MM.1S (cell line): ENCODE results near the gene TCF12.

Source experiments
- EZH2 ChIP-seq: fragments of 300-600 bp; sonication (generic); optimal IDR thresholded peaks from 2 replicates; pipeline ENCODE3; 2017; ENCODE audit warnings: low read depth, mild to moderate bottlenecking, antibody characterized with exemption, low read length, mixed read lengths
- EZH2phosphoT487 ChIP-seq: fragments of 300-600 bp; sonication (generic); IDR thresholded peaks from 2 replicates; pipeline ENCODE4 v1.6.1; 2018; ENCODE audit warnings: antibody characterized with exemption, low read length
- TF ChIP-seq, protein P1 (sequence below): fragments of 300-600 bp; sonication (generic); IDR thresholded peaks from 2 replicates; pipeline ENCODE4 v1.5.1; 2016; ENCODE audit warnings: antibody characterized with exemption, low read length, mixed read lengths

DNA sequence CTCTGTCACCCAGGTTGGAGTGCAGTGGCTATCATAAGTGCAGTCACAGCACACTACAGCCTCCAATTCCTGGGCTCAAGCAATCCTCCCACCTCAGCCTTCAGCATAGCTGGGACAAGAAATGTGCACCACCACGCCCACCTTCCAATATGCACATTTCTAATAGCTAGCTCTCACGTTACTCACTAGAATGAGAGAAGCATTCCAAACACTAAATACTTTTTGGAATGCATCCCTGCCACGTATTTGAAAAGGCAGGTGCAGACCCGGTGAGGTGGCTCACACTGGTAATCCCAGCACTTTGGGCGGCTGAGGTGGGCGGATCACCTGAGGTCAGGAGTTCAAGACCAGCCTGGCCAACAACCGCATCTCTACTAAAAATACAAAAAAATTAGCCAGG, 7.6 kb upstream of the TCF12 start:
- TF ChIP-seq, protein P1, sequence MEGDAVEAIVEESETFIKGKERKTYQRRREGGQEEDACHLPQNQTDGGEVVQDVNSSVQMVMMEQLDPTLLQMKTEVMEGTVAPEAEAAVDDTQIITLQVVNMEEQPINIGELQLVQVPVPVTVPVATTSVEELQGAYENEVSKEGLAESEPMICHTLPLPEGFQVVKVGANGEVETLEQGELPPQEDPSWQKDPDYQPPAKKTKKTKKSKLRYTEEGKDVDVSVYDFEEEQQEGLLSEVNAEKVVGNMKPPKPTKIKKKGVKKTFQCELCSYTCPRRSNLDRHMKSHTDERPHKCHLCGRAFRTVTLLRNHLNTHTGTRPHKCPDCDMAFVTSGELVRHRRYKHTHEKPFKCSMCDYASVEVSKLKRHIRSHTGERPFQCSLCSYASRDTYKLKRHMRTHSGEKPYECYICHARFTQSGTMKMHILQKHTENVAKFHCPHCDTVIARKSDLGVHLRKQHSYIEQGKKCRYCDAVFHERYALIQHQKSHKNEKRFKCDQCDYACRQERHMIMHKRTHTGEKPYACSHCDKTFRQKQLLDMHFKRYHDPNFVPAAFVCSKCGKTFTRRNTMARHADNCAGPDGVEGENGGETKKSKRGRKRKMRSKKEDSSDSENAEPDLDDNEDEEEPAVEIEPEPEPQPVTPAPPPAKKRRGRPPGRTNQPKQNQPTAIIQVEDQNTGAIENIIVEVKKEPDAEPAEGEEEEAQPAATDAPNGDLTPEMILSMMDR: no peak
- no peak for TF ChIP-seq EZH2
- TF ChIP-seq EZH2phosphoT487: no peak
